ENCODE data around the gene CEP295NL. TPM values are rescaled to one million over a fixed set of nuclear protein-coding genes. Genes with fewer than 3 reads are reported as not detected.
A peak's percentile ranks its signal among the peaks of the same experiment; 100 is the strongest.

Gene CEP295NL
- total RNA-seq, 4 donors from 2014 or later: 0.78 to 6.6 (median 2.3) TPM

DNA sequence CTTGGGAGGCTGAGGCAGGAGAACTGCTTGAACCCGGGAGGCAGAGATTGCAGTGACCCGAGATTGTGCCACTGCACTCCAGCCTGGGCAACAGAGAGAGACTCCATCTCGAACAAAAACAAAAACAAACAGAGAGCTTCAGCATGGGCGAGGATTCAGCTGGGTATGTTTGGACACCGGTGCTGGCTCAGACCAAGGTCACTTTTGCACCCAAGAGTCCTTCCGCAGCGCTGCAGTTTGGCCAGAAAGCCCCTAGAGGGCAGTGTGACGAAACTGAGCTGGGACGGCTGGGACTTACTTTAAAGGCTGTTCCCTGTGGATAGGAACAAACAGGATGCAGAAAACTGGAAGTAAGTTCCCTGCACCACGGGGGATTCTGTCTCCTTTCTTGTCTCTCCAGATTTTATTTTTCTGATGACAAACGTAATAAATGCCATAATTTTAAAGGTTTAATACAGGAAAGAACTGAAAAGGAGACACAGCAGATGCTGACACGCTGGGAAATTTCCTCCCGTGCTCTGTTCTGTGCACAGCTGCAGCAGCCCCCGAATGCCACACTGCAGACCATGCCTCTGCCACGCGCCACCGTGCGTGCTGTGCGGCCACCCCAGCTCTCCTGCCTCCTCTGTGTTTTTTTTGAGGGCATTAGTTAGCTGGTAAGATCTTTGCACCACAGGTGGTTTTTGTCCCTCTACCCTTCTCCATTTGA lies 37.2 kb downstream of the CEP295NL start:
- intact Hi-C loops (cut with DNase I): loop anchor here (1.0 to 5.0 kb wide), 2 partner anchors 51 to 106 kb away; no protein-coding TSS in a partner anchor
- peaks cover 25 to 55% (median 45%) of the 10 kb centered on the region in 4 donors for H3K36me3 ChIP-seq
- 21% methylated on average over 19 of the region's 19 CpGs for WGBS
- H3K27me3 ChIP-seq: no peaks in the 10 kb centered on the region
- TF ChIP-seq POLR2AphosphoS5 (IDR thresholded peaks at IDR 0.05) (peak; percentile 62 to 75), EP300 (IDR thresholded peaks at IDR 0.05) (no peak), POLR2A (IDR thresholded peaks at IDR 0.05; ENCODE audit: low read depth) (no peak)
- TF ChIP-seq, protein P1, sequence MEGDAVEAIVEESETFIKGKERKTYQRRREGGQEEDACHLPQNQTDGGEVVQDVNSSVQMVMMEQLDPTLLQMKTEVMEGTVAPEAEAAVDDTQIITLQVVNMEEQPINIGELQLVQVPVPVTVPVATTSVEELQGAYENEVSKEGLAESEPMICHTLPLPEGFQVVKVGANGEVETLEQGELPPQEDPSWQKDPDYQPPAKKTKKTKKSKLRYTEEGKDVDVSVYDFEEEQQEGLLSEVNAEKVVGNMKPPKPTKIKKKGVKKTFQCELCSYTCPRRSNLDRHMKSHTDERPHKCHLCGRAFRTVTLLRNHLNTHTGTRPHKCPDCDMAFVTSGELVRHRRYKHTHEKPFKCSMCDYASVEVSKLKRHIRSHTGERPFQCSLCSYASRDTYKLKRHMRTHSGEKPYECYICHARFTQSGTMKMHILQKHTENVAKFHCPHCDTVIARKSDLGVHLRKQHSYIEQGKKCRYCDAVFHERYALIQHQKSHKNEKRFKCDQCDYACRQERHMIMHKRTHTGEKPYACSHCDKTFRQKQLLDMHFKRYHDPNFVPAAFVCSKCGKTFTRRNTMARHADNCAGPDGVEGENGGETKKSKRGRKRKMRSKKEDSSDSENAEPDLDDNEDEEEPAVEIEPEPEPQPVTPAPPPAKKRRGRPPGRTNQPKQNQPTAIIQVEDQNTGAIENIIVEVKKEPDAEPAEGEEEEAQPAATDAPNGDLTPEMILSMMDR (IDR thresholded peaks at IDR 0.05): peak; percentile 86 to 97 (median 94)
- DNase-seq (ENCODE audit: extremely low spot score): peak; percentile 96
- no peaks in the 10 kb centered on the region for H3K9me3 ChIP-seq
- peak overlapping the region in 3 of 4 donors; percentile 20 to 34 (median 21) for H3K4me3 ChIP-seq
- peak overlapping the region; percentile 38 to 61 (median 59) for H3K27ac ChIP-seq (replicated peaks in 1 of 4)
- H3K4me1 ChIP-seq: peaks cover 16 to 56% (median 50%) of the 10 kb centered on the region in 4 donors

DNA sequence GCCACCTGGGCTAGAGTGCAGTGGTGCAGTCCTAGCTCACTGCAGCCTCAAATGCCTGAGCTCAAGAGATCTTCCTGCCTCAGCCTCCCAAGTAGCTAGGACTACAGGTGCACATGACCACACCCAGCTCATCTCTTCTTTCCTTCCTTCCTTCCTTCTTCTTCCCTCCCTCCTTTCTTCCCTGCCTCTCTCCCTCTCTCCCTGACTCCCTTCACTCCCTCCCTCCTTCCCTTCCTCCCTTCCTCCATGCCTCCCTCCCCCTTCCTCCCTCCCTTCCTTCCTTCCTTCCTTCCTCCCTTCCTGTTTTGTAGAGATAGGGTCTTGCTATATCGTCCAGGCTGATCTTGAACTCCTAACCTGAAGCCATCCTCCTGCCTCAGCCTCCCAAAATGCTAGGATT lies 38.9 kb downstream of the CEP295NL start:
- Histone ChIP-seq H3K36me3 (peaks cover 10 to 46% (median 35%) of the 10 kb centered on the region in 4 donors), H3K4me3 (no peak overlapping the region), H3K27me3 (no peaks in the 10 kb centered on the region), H3K27ac (replicated peaks in 1 of 4) (peak overlapping the region in 3 of 4 donors; percentile 53 to 83 (median 80)), H3K9me3 (no peaks in the 10 kb centered on the region), H3K4me1 (peaks cover 16 to 56% (median 50%) of the 10 kb centered on the region in 4 donors)
- 81% methylated on average over 1 of the region's 1 CpG for WGBS
- TF ChIP-seq POLR2A (IDR thresholded peaks at IDR 0.05; ENCODE audit: low read depth) (no peak), EP300 (IDR thresholded peaks at IDR 0.05) (no peak), POLR2AphosphoS5 (IDR thresholded peaks at IDR 0.05) (no peak)
- TF ChIP-seq, protein P1 (IDR thresholded peaks at IDR 0.05): no peak
- intact Hi-C loops (cut with DNase I): no loop called here
- no peak for DNase-seq (ENCODE audit: extremely low spot score)

- TF ChIP-seq POLR2A (IDR thresholded peaks at IDR 0.05; ENCODE audit: low read depth) (peak; percentile 13), EP300 (IDR thresholded peaks at IDR 0.05) (no peak), POLR2AphosphoS5 (IDR thresholded peaks at IDR 0.05) (peak; percentile 75 to 77)
- TF ChIP-seq, protein P1 (IDR thresholded peaks at IDR 0.05): no peak
- WGBS: 47% methylated on average over 16 of the region's 17 CpGs
- peaks cover 16 to 46% (median 42%) of the 10 kb centered on the region in 4 donors for H3K4me1 ChIP-seq
- no peaks in the 10 kb centered on the region for H3K27me3 ChIP-seq
- no peaks in the 10 kb centered on the region for H3K9me3 ChIP-seq
- peak; percentile 97 for DNase-seq (ENCODE audit: extremely low spot score)
- intact Hi-C loops (cut with DNase I): no loop called here
- H3K36me3 ChIP-seq: peaks cover 1 to 46% (median 25%) of the 10 kb centered on the region in 4 donors
- no peak overlapping the region for H3K4me3 ChIP-seq
- H3K27ac ChIP-seq (replicated peaks in 1 of 4): peak overlapping the region; percentile 80 to 87 (median 82)
Observed at GRCh38 chr17:78862073-78863023, 40.7 kb downstream of the CEP295NL start.

- H3K27me3 ChIP-seq: no peaks in the 10 kb centered on the region
- intact Hi-C loops (cut with DNase I): no loop called here
- H3K27ac ChIP-seq (replicated peaks in 1 of 4): peak overlapping the region; percentile 80 to 87 (median 82)
- no peaks in the 10 kb centered on the region for H3K9me3 ChIP-seq
- H3K36me3 ChIP-seq: peaks cover 12 to 50% (median 28%) of the 10 kb centered on the region in 4 donors
- peaks cover 15 to 35% (median 31%) of the 10 kb centered on the region in 4 donors for H3K4me1 ChIP-seq
- 89% methylated on average over 4 of the region's 4 CpGs for WGBS
- no peak for TF ChIP-seq POLR2A (IDR thresholded peaks at IDR 0.05; ENCODE audit: low read depth)
- TF ChIP-seq EP300 (IDR thresholded peaks at IDR 0.05): no peak
- no peak for TF ChIP-seq POLR2AphosphoS5 (IDR thresholded peaks at IDR 0.05)
- TF ChIP-seq, protein P1 (IDR thresholded peaks at IDR 0.05): no peak
- no peak for DNase-seq (ENCODE audit: extremely low spot score)
- no peak overlapping the region for H3K4me3 ChIP-seq
Observed at GRCh38 chr17:78861229-78861628, 41.8 kb downstream of the CEP295NL start.

All from esophagus muscularis mucosa (tissue), 4 donors.